ENCODE measurements around the gene VPS37D. TPM values are rescaled to one million over a fixed set of nuclear protein-coding genes. Genes with fewer than 3 reads are reported as not detected.

Gene VPS37D
- total RNA-seq, 1 experiment from 2014 or later = 8.3 TPM

GRCh38 chr7:73690646-73691045 is 23.0 kb downstream of the VPS37D start:
- H3K27me3 ChIP-seq (ENCODE audit: insufficient read depth, low read depth) = no peaks in the 10 kb centered on the region
- no peak for DNase-seq
- H3K9me2 ChIP-seq (ENCODE audit: insufficient read depth) = no peaks in the 10 kb centered on the region
- intact Hi-C loops (cut with micrococcal nuclease; ENCODE audit: unreplicated experiment) = no loop called here
- H3K36me3 ChIP-seq (ENCODE audit: low read depth) = peaks cover 12% of the 10 kb centered on the region; the same call in 1 of the 2 replicates
- TF ChIP-seq CTCF (conservative IDR thresholded peaks at IDR 0.05) (no peak), EZH2 (IDR thresholded peaks at IDR 0.05; ENCODE audit: low read depth) (no peak)
- no peak overlapping the region for H3K4me2 ChIP-seq
- H2AFZ ChIP-seq = no peak overlapping the region
- ChIA-PET CTCF (no interaction called here), POLR2A (ENCODE audit: unreplicated experiment) (no interaction called here)
- H3K79me2 ChIP-seq (ENCODE audit: low read depth) = peaks cover 23% of the 10 kb centered on the region
- BruUV-seq (replicated peaks) = no TSS peak
- H4K20me1 ChIP-seq (ENCODE audit: insufficient read depth) = no peaks in the 10 kb centered on the region; the same call in 1 of the 2 replicates
- no peak overlapping the region for H3K4me3 ChIP-seq
- no peaks in the 10 kb centered on the region for H3K9me3 ChIP-seq (ENCODE audit: insufficient read depth, low read depth)
- H3F3A ChIP-seq (ENCODE audit: insufficient read depth, low read depth) = no peaks in the 10 kb centered on the region
- no peak overlapping the region for H3K27ac ChIP-seq
- no peaks in the 10 kb centered on the region for H3K4me1 ChIP-seq (replicated peaks; ENCODE audit: insufficient read depth)

GRCh38 chr7:73696372-73696771 is 28.7 kb downstream of the VPS37D start:
- CTCF ChIA-PET = no interaction called here
- H3K4me3 ChIP-seq = no peak overlapping the region
- no peaks in the 10 kb centered on the region for H3K4me1 ChIP-seq (replicated peaks; ENCODE audit: insufficient read depth)
- 0 out of 2 replicates have a peak, but pooled peaks cover 8% of the 10 kb centered on the region for H4K20me1 ChIP-seq (ENCODE audit: insufficient read depth)
- BruUV-seq (replicated peaks) = no TSS peak
- DNase-seq = peak in 1 of 2 experiments; percentile 28
- H3K36me3 ChIP-seq (ENCODE audit: low read depth) = 0 out of 2 replicates have a peak, but pooled peaks cover 3% of the 10 kb centered on the region
- H3F3A ChIP-seq (ENCODE audit: insufficient read depth, low read depth) = peaks cover 33% of the 10 kb centered on the region
- no peaks in the 10 kb centered on the region for H3K79me2 ChIP-seq (ENCODE audit: low read depth)
- intact Hi-C loops (cut with micrococcal nuclease; ENCODE audit: unreplicated experiment) = no loop called here
- H3K4me2 ChIP-seq = no peak overlapping the region
- H3K27ac ChIP-seq = no peak overlapping the region
- no peaks in the 10 kb centered on the region for H3K9me3 ChIP-seq (ENCODE audit: insufficient read depth, low read depth)
- H2AFZ ChIP-seq = no peak overlapping the region
- no peaks in the 10 kb centered on the region for H3K27me3 ChIP-seq (ENCODE audit: insufficient read depth, low read depth)
- POLR2A ChIA-PET (ENCODE audit: unreplicated experiment) = no interaction called here
- no peak for TF ChIP-seq CTCF (conservative IDR thresholded peaks at IDR 0.05)
- no peak for TF ChIP-seq EZH2 (IDR thresholded peaks at IDR 0.05; ENCODE audit: low read depth)
- no peaks in the 10 kb centered on the region for H3K9me2 ChIP-seq (ENCODE audit: insufficient read depth)

- peak in 1 of 2 experiments; percentile 25 for DNase-seq
- no peak overlapping the region for H3K27ac ChIP-seq
- no peak overlapping the region for H2AFZ ChIP-seq
- intact Hi-C loops (cut with micrococcal nuclease; ENCODE audit: unreplicated experiment) = no loop called here
- H3K27me3 ChIP-seq (ENCODE audit: insufficient read depth, low read depth) = no peaks in the 10 kb centered on the region
- H3K4me2 ChIP-seq = no peak overlapping the region
- no peaks in the 10 kb centered on the region for H3K79me2 ChIP-seq (ENCODE audit: low read depth)
- H3F3A ChIP-seq (ENCODE audit: insufficient read depth, low read depth) = peaks cover 52% of the 10 kb centered on the region
- 0 out of 2 replicates have a peak, but pooled peaks cover 9% of the 10 kb centered on the region for H3K36me3 ChIP-seq (ENCODE audit: low read depth)
- no peak overlapping the region for H3K4me3 ChIP-seq
- POLR2A ChIA-PET (ENCODE audit: unreplicated experiment) = no interaction called here
- no peaks in the 10 kb centered on the region for H3K9me2 ChIP-seq (ENCODE audit: insufficient read depth)
- no TSS peak for BruUV-seq (replicated peaks)
- no peaks in the 10 kb centered on the region for H3K4me1 ChIP-seq (replicated peaks; ENCODE audit: insufficient read depth)
- H3K9me3 ChIP-seq (ENCODE audit: insufficient read depth, low read depth) = no peaks in the 10 kb centered on the region
- CTCF ChIA-PET = interaction anchor here (0.6 kb wide), 4 partner anchors 23 to 86 kb away, joined by 4 read pairs; no protein-coding TSS in a partner anchor
- H4K20me1 ChIP-seq (ENCODE audit: insufficient read depth) = 0 out of 2 replicates have a peak, but pooled peaks cover 14% of the 10 kb centered on the region
- TF ChIP-seq EZH2 (IDR thresholded peaks at IDR 0.05; ENCODE audit: low read depth) (no peak), CTCF (conservative IDR thresholded peaks at IDR 0.05) (no peak)
These were observed 30.8 kb downstream of the VPS37D start for GRCh38 chr7:73698410-73698809.

Measured in PC-9 (cell line).